8988T (cell line): ENCODE data around the gene PERM1.

Source experiments
- DNase-seq: peaks from one replicate; pipeline ENCODE4 v3.0.0; 2011

PERM1 gene

DNA sequence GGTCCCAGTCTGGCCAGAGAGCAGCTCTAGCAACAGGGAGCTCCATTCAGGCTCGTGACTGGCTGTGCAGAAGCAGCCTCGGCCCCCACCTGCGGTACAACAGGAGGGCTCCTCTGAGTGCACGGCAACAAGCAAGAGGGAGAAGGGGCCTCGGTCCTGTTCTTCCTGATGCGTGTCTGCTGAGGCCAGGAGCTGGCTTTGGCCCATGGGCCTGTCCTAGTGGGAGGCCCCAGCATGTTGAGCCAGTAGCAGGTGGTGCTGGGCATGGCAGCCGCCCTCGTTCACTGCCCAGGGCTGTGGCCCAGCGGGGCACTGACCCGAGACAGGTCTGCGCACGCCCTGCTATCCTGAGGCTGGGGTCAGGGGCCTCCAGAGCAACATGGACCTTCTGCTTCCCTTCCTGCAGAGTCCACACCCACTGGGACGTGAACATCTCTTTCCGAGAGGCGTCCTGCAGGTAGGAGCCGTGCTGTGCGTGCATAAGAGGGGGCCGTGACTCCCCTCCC lies 51.2 kb downstream of the PERM1 start:
- DNase-seq = no peak

- DNase-seq = no peak
These were observed 51.9 kb downstream of the PERM1 start for GRCh38 chr1:929712-930632.

DNA sequence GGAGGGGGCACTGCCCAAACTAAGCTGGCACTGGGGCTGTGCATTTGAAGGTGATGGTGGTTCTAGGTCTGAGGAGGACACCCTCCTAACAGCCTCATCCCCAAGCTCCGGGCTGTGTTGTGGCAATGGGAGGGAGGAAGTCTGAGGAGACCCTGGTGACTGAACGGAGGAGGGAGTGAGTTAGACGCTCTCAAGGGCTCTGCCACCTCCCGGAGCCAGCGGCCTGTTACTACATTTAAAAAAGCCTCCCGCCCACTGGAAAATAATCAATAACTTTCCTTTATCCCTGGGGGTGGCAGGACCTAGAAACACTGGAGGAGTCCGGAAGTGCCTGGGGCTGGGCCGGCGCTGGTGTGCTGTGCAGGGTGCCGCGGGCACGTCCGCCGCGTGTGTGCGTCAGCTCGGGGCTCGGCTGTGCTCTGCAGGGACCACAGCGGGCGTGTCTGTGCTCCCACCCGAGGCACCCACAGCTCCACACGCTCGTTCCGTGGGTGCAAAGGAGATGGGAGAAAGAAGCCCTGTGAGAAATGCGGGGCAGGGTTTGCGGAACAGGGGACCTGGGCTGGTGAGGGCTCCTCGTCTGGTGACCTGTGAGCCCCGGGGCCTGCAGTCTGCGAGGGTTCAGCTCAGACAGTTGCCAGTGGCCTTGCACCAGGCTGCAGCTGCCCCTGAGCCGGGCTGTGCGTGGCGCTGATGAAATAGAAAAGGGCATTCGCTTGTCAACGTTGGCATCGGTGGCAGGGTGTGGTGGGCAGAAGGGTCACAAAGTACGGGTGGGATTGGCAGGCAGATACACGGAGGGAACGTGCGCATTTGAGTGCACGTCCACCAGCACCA lies 52.9 kb downstream of the PERM1 start:
- DNase-seq = no peak

GRCh38 chr1:927748-928147 lies 54.1 kb downstream of the PERM1 start:
- no peak for DNase-seq

- DNase-seq = no peak
These were observed 54.7 kb downstream of the PERM1 start for GRCh38 chr1:927234-927633.

DNA sequence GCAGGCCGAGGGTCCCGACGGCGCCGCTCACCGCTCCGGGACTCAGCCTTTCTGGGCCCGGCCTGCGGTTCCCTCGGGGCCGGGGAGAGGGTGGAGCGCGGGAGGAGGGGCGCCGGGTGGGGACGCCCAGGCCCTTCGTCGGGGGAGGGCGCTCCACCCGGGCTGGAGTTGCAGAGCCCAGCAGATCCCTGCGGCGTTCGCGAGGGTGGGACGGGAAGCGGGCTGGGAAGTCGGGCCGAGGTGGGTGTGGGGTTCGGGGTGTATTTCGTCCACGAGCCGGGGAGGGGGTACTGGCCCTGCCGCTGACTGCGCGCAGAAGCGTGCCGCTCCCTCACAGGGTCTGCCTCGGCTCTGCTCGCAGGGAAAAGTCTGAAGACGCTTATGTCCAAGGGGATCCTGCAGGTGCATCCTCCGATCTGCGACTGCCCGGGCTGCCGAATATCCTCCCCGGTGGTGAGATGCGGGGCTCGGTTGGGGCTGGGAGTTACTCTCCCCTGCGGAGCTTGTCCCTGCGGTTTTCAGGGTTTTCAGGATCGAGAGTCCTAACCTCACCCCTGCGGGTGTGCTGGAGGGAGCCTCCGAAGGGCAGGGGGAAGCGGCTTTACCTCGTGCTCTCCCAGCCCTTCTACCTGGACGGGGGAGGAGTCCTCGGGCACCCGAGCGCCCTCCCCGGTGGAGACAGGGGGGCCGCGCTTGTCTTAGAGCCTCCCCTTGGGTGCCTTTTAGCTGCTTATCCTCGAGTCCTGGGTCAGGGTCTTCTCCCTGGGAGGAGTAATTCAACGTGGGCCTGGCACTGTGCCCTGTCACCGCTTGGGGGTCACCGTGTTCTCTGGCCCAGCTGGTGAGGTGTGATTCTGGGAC lies 56.1 kb downstream of the PERM1 start:
- no peak for DNase-seq
